ENCODE measurements around the gene RBM4B.

Gene RBM4B

DNA sequence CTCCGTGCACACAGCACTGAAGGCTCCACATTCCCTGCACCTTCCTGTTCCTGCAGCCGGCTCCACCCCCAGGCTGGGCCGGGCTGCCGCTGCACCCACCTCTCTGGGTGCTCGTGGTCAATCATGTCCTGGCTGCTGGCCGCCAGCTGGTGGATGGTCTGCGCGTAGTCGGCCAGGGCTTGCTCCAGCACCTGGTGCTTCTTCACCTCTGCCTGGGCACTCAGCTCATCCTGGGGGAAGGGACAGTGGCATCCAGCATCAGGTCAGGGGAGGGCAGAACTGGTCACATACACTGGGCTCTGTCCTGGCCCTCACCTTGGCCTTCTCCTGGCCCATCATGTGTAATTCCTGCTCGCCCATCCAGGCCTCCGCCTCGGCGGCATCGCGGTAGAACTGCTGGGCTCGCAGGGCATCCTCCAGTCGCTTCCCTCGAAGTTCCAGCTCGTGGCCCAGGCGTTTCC lies 15.2 kb upstream of the RBM4B start:
- no peak overlapping the region for H3K4me3 ChIP-seq (ENCODE audit: control insufficient read depth, low read depth, low read length)
- DNase-seq (ENCODE audit: low read depth), result no peak
- TF ChIP-seq, protein P1, sequence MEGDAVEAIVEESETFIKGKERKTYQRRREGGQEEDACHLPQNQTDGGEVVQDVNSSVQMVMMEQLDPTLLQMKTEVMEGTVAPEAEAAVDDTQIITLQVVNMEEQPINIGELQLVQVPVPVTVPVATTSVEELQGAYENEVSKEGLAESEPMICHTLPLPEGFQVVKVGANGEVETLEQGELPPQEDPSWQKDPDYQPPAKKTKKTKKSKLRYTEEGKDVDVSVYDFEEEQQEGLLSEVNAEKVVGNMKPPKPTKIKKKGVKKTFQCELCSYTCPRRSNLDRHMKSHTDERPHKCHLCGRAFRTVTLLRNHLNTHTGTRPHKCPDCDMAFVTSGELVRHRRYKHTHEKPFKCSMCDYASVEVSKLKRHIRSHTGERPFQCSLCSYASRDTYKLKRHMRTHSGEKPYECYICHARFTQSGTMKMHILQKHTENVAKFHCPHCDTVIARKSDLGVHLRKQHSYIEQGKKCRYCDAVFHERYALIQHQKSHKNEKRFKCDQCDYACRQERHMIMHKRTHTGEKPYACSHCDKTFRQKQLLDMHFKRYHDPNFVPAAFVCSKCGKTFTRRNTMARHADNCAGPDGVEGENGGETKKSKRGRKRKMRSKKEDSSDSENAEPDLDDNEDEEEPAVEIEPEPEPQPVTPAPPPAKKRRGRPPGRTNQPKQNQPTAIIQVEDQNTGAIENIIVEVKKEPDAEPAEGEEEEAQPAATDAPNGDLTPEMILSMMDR (IDR thresholded peaks at IDR 0.05; ENCODE audit: control insufficient read depth, insufficient read depth, low read depth, low read length, missing control alignments), result no peak

- no peak for DNase-seq (ENCODE audit: low read depth)
- H3K4me3 ChIP-seq (ENCODE audit: control insufficient read depth, low read depth, low read length), result no peak overlapping the region
- TF ChIP-seq, protein P1 (IDR thresholded peaks at IDR 0.05; ENCODE audit: control insufficient read depth, insufficient read depth, low read depth, low read length, missing control alignments), result no peak
Measured at GRCh38 chr11:66692446-66692845, 14.8 kb upstream of the RBM4B start.

DNA sequence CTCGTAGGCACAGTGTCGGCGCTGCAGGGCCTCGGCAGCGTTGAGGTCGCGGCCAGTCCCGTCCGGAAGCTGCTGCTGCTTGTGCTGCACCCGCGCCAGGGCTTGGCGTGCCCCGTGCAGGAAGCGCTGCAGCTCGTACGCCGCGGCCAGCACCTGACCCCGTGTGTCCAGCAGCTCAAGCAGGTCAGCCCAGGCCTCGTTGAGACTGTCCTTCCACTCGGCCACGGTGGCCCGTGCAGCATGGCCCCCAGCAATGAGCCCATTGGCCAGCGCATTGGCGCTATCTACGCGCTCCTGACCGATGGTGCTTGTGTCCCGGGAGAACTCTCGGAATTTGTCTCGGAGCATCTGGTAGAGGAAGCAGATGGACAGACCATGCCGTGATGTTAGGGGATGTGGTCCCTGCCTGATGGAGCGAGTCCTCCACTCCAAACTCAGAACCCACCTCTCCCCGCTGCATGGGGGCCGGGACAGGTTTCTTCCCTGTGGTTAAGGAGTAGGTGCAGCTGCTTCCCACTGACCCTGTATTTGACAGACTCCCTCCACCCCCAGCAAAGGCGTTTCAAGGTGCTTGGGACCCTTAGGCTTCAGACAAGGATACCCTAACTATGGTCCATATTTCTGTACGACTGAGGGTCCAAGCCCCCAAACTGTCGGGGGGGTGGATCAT lies 13.8 kb upstream of the RBM4B start:
- H3K4me3 ChIP-seq (ENCODE audit: control insufficient read depth, low read depth, low read length), result no peak overlapping the region
- no peak for DNase-seq (ENCODE audit: low read depth)
- TF ChIP-seq, protein P1 (IDR thresholded peaks at IDR 0.05; ENCODE audit: control insufficient read depth, insufficient read depth, low read depth, low read length, missing control alignments), result no peak

DNA sequence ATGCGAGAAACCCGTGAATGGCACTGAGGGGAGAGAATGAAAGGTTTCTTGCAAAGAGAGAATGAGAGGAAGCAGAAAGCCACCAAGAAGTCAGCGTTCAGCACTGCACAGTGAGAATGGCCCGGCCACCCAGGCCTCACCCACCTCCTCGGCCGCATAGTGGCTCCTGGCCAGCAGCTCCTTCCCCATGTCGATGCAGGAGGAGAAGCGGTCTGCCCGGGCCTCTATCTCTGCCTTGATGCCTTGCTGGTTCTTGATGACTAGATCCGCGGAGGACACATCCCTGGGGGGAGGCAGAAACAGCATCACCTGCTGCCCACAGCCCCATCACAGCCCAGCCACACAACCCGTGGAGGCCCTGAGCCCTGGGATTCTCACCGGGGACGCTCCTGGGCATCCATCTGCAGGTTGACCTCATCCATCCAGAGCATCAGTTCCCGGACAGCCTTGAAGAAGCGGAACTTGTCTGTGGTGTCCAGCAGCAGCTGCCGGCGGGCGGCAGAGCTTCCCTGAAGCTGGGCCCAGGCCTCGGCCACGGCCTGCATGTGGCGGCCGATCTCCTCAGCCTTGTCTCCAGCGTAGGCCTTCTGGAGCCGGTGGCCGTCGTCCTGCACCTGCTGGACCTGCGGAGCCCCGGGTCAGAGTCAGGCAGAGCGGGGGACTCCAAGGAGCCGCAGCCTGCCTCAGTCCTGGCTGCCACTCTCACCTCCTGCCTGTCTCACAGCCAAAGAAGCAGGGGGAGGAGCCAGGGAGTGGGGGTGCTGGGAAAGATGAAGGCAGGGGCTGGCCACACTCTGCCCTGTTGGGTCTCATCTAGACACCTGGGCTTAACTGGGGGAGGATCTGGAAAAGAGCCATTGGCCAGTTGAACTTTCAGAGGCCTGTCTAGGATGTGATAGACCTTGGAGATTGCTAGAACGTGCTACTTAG lies 12.2 kb upstream of the RBM4B start:
- TF ChIP-seq, protein P1 (IDR thresholded peaks at IDR 0.05; ENCODE audit: control insufficient read depth, insufficient read depth, low read depth, low read length, missing control alignments), result no peak
- no peak for DNase-seq (ENCODE audit: low read depth)
- H3K4me3 ChIP-seq (ENCODE audit: control insufficient read depth, low read depth, low read length), result no peak overlapping the region

DNA sequence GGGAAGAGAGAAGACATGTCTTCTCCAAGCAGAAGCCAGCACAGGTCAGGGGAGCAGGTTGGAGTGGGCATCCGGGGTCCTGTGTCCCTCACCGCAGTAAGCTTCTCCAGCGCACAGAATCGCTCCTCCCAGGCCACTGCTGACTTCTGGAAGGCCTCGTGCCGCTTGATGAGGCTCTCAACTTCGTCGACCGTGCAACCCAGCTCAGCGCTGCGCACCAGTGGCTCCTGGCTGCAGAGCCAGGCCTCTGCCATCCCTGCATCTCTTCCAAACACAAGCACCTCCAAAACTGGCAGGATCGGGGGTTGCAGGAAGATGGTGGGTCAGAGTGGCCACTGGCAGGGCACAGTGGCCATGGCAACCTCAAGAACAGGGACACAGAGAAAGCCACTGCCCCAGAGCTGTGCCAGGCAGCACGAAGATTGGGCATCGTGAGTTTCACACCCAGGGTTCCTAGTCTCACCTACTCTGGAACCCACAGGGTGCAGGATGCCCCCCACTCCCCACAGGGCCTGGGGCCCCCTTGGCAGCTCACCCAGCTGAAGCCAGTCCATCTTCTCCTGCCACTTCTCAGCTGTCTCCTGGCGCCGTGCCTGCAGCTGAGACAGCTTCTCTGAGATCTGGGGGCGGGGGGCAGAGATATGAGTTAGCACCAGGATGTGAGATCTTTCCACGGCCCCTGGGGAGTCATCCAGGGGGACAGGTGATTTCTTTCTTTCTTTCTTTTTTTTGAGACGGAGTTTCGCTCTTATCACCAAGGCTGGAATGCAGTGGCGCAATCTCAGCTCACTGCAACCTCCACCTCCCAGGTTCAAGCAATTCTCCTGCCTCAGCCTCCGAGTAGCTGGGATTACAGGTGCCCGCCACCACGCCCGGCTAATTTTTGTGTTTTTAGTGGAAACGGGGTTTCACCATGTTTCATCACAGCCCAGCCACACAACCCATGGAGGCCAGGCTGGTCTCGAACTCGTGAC lies 11.2 kb upstream of the RBM4B start:
- H3K4me3 ChIP-seq (ENCODE audit: control insufficient read depth, low read depth, low read length), result no peak overlapping the region
- TF ChIP-seq, protein P1 (IDR thresholded peaks at IDR 0.05; ENCODE audit: control insufficient read depth, insufficient read depth, low read depth, low read length, missing control alignments), result no peak
- no peak for DNase-seq (ENCODE audit: low read depth)

DNA sequence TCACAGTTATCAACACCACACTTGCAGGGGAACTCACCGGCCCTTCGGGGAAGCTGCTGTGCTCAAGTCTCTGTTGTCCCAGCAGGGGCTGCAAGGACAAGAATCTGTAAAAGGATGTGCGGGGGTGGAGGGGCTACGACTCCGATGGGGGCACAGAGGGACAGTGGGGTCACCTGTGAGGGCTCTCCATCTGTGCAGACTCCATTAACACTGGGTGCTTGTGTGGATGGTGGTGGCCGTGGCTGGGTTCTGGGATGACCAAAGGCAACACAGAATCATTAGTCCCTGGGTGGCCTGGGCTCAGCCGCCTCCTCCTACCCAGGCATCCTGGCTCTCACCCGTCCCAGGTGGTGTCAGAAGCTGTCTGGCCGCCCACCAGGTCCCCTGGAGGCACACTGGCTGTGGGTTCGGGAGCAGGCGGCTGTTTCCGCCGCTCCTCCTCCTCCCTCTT lies 10.2 kb upstream of the RBM4B start:
- TF ChIP-seq, protein P1 (IDR thresholded peaks at IDR 0.05; ENCODE audit: control insufficient read depth, insufficient read depth, low read depth, low read length, missing control alignments), result no peak
- DNase-seq (ENCODE audit: low read depth), result no peak
- no peak overlapping the region for H3K4me3 ChIP-seq (ENCODE audit: control insufficient read depth, low read depth, low read length)
